AG10803 (cell line): Measurements from ENCODE around the gene PHACTR1.

Experiments used
- DNase-seq: peaks from one replicate; pipeline ENCODE4 v3.0.0; 2010; ENCODE audit warnings: low read depth
- H3K4me3 ChIP-seq: 2 replicates; pipeline ENCODE4 v1.5.1; 2011; ENCODE audit warnings: mild to moderate bottlenecking, low read length, control low read depth
- TF ChIP-seq, protein P1 (sequence below): conservative IDR thresholded peaks from 2 replicates; pipeline ENCODE4 v1.5.1; 2011; ENCODE audit warnings: mild to moderate bottlenecking, low read length, control low read depth, inconsistent platforms

PHACTR1 gene

DNA sequence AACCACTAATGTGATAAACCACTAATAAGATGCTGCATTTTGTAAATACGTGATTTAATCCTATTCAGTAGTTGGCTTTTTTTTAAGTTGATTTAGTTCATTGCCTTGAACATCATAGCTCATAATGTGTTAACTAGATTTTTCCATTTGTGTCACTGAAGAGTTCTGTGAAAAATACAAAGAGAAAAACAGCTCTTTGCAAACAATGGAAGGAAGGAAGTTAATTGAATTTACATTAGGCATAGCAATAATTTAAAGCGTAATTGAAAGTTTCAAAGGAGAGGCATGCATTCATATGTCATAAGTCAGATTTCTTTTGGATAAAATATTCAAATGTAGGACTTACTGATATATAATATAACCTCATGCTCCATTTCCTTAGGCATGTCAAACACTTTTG lies 509.5 kb downstream of the PHACTR1 start:
- H3K4me3 ChIP-seq = no peak overlapping the region
- TF ChIP-seq, protein P1, sequence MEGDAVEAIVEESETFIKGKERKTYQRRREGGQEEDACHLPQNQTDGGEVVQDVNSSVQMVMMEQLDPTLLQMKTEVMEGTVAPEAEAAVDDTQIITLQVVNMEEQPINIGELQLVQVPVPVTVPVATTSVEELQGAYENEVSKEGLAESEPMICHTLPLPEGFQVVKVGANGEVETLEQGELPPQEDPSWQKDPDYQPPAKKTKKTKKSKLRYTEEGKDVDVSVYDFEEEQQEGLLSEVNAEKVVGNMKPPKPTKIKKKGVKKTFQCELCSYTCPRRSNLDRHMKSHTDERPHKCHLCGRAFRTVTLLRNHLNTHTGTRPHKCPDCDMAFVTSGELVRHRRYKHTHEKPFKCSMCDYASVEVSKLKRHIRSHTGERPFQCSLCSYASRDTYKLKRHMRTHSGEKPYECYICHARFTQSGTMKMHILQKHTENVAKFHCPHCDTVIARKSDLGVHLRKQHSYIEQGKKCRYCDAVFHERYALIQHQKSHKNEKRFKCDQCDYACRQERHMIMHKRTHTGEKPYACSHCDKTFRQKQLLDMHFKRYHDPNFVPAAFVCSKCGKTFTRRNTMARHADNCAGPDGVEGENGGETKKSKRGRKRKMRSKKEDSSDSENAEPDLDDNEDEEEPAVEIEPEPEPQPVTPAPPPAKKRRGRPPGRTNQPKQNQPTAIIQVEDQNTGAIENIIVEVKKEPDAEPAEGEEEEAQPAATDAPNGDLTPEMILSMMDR = no peak
- DNase-seq = no peak

DNA sequence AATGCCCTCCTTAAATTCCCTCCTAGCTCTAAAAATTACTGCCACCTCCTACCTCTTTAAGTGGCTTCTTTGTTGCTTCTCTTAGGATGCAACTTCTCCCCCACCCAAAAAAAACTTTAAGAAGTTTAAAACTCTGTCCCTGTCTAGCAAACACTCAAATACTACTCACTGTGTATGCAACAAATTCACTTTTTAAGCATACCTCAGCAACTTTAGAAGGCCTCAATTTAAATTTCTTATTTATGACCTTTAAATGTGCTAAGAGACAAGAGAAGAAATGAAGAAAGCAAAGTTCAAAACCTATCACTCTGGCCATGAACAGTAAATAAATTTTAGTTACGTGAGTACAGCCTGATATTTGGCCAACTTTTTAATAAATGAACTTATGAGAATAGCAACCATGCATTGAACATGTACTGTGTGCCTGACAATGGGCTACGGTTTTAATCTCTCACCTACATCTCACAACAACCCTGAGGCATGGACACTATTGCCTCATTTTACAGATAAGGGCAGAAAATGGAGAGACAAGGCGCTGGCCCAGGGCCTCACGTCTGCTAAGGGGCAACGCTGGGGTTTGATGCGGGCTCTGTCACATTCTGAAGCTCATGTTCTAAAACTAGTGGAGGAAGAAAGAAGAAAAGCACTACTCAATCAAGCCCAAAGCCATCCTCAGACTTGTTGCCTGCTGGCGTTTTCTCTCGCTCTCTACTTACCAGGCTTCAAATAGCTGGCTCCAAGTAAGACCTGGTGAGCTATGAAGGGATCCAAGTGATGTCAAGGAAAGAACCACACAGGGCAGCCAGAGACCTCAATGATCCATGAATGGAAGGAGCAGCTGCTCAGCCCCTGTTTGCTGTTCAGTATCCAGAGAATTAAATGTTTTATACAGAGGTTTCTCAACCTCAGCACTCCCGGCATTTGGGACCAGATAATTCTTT lies 512.0 kb downstream of the PHACTR1 start:
- TF ChIP-seq, protein P1 = no peak
- no peak for DNase-seq
- H3K4me3 ChIP-seq = no peak overlapping the region

DNA sequence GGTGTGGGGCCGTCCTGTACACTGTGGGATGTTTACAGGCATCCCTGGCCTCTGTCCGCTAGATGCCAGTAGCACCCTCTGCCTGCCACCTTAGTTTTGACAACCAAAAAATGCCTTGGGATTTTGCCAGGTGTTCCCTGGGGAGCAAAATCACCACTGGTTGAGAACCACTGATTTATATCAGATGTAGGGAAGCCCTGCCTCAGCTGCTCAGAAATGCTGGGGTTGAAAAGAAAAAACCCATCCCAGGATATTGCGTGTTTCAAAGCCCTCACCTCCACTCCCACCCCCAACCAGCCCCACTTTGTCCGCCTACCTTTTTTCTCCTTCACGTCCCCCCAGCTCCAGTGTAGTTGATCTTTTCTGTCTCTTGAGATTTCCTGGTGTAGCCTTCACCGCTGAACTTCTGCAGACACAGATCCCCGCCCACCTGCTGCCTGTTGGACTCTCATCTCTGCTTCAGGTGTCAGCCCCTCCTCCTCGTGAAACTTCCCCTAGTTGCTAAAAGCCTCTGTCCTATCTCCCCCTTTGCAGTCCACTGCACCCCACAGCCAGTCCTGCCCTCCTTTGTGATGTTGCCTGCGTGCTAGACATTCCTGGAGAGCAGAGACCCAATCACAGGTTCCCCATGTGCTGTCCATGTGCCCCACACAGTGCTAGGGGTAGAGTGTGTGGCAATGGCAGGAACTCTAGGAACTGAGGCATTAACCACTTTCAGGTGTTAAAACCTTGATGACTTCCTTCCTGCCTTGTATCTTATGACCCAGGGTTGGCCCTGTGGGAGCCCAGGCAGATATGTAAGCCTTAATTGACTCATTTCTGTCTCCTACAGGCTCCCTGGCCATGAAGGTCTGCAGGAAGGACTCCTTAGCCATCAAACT lies 512.9 kb downstream of the PHACTR1 start:
- H3K4me3 ChIP-seq = no peak overlapping the region
- TF ChIP-seq, protein P1 = peak; percentile 15; the same call in 1 of the 2 replicates
- peak; percentile 12 for DNase-seq

DNA sequence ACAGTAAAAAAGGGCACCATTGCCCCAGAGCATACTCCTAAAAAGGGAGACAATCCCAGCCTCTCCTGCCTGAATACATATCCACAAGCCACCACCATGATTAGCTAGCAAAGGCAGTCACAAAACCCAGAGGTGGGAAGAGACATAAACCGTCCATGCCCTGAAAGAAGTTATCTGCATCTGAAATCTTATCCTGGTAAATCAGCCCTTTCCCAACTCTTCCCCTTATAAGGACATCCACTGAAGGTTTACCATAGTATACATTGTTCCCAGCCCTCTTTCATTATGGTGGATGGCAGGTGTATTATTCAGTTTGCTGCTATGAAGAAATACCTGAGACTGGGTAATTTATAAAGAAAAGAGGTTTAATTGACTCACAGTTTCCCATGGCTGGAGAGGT lies 516.5 kb downstream of the PHACTR1 start:
- no peak for DNase-seq

DNA sequence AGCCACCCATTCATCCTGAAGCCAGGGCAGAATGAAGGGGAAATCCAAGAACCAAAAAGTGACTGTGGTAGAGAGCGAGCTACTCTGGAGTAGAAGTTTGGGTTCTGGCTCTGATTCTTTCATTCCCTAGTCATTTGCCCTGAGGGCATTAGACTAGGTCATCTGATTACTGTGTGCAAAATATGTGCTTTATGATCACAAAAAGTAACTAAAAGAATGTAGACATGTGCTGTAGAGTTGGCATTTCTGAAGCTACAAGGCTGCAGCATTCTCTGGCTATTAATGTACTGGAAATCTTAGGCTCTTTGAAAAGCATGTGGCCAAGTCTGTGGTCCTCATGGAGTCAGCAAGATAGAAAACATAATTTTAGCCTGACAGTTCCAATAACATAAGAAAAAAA lies 517.6 kb downstream of the PHACTR1 start:
- DNase-seq = peak; percentile 85
- TF ChIP-seq, protein P1 = no peak
- H3K4me3 ChIP-seq = no peak overlapping the region

More for the DNA sequence above, 516.5 kb downstream of the PHACTR1 start:
- no peak overlapping the region for H3K4me3 ChIP-seq
- TF ChIP-seq, protein P1 = no peak

DNA sequence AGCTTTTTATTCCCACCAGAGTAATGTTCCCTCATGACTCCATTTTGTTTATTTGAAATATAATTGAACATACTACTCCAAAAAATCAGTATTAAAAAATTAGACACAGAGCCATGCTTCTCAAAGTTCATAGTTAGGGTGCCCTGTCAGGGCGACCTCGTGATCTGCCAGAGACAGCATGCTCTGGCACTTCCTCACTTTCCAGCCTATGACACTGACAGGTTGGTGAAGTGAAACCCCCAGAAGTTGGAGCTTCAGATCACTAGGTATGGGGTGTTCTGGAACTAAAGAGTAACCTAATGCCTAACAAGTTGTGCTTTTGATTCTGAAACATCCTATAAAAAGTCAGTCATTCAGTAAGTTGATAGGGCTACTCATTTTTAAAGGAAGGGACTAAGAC lies 518.8 kb downstream of the PHACTR1 start:
- no peak for DNase-seq
- TF ChIP-seq, protein P1 = no peak
- H3K4me3 ChIP-seq = no peak overlapping the region
